HG03521 (cell line): ENCODE data around the gene HEXB.
"Not testable (repeated sequence)": the region's sequence is repeated elsewhere in the genome, so short reads cannot be mapped to it uniquely, and the experiment has no call there.

Experiments used
- ATAC-seq: cut with Tn5 transposase; IDR thresholded peaks from one replicate; pipeline ENCODE4 v1.9.1; 2021; ENCODE audit warnings: mild to moderate bottlenecking, moderate library complexity; ENCODE audit not compliant: unreplicated experiment

Gene HEXB

DNA sequence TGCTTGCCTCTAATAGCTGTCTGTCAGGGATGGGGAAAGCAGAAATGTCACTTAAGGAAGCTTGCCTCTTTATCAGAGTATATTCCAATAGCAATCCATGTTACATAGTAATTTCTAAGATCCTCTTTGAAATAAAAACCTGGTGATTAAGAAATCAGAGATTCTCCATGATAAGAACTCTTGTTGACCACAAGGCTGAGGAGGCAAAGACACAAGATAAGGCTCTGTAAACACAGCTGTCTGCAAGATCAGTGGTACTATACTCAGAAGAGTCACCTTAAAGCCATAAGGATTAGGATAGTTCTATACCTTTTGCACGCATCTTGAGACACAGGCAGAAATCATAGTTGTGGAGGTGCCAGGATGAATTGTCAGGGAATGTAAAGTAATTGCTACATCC is 40.3 kb downstream of the HEXB start:
- ATAC-seq = no peak

GRCh38 chr5:74736759-74737158 is 51.7 kb downstream of the HEXB start:
- ATAC-seq = no peak

DNA sequence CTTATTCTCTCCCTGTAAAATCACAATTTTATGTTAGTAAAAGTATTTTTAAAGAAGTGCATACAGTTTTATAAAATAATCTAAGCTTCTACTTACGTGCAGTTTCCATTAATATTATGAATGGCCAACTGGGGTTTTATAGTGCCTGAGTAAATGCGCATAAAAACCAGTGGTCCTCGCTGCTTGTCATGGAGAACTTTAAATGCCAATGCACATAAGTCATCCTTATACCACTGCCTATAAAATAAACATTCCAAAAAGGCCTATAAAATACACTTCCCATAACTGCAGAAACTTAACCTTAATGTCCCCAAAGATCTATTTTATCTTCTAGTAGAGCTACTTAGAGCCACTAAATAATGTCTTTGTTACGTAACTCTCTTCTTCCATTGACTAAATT is 53.4 kb downstream of the HEXB start:
- ATAC-seq = no peak

DNA sequence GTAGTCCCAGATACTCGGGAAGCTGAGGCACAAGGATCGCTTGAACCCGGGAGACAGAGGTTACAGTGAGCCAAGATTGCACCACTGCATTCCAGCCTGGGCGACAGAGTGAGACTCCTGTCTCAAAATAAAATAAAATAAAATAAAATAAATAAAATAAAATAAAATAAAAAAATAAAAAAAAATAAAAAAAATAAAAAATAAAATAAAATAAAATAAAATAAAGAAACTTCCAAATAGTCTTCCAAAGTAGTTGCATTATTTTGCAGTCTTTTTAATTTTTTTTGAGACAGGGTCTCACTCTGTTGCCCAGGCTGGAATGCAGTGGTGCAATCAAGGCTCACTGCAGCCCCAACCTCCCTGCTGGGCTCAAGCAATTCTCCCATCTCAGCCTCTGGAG is 63.7 kb downstream of the HEXB start:
- ATAC-seq = not testable (repeated sequence)

DNA sequence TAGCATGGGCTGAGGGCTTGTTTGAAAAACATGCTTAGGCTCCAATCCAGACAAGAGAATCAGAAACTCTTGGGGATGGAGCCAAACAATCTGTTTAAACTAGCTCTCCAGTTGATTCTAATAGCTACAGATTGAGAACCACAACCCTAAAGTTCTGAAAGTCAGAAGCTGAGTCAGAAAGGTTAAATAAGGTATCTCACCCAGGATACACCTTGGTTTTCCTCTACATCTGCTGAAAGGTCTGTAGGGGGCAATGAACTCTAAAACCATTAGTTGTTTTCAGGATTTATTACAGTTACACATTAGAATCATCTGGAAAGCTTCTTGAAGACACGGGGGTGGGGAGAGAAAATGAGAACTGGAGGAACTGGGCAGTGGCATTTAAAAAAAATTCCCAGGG is 76.2 kb downstream of the HEXB start:
- no peak for ATAC-seq

- ATAC-seq = no peak
These were observed 77.6 kb downstream of the HEXB start for GRCh38 chr5:74762599-74762998.

- no peak for ATAC-seq
These were observed 78.5 kb downstream of the HEXB start for GRCh38 chr5:74763504-74763903.

DNA sequence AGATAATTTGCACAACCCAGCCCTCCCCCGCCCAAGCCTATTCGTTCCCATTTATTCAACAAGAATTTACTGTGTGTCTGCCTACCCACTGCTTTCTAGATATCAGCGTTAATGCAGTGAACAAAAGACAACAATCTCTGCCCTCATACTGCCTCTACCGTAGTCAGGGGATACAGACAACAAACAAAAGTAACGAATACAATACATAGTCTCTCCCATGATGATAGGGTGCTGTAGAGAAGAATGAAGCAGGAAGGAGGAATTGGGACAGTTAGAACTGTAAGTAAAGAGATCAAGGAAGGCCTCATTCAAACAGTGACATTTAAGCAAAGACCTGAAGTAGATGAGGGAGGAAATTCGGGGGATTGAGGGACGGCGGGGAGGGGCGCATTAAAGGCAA is 80.2 kb downstream of the HEXB start:
- ATAC-seq = no peak

GRCh38 chr5:74765929-74766328 is 80.9 kb downstream of the HEXB start:
- no peak for ATAC-seq

DNA sequence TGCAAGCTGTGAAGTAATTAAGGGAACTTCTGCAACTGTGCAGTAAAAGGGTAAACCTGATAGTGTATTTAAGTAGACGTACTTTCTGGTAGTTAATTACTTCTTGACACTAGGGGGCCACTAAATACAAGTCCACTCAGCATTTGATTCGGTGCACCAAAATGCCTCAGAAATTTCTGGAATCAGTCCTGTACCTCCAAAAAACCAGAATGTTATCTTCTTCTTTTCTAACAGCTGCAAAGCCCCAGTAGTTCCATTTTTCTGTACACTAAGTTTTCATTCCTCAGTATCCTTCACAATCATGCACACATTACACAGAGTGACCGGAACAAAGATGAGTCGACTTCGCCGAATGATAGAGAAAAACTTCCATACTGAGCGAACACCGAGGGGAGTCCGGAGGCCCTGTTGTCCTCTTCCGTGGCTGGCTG is 81.4 kb downstream of the HEXB start:
- peak; percentile 40 for ATAC-seq

DNA sequence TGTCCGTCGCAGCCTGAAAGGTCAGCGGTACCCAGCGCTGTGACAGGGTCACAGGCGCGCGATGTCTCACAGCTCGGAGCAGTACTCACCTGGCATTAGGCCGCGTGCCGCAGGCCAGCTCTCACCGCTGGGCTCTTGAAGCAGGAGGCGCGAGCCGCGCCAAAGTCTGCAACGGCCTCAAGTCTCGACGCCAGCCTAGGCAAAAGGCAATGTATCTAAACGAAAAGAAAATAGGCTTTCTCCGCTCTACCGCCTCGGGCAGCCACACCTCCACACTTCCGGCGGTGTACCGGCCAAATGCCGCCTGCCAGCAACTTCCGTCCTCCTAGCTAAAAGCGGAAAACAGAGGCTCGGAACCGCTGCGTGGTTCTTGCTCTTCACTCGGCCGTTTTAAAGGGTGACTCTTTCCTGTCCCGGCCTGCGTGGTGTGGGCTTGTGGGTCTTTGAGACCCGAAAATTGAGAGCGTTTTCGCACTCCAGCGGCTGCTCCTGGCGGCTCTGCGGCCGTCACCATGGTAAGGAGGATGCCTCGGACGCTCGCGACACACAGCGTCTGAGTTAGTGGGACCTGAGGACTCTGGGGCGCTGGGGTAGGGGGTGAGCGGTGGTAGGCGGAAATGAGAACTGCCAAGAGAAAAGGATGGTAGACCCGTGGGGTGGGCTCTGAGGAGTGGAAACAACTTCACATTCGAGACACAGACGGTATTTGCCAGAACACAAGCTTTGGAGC is 82.0 kb downstream of the HEXB start, which contains the start of the genes GFM2 and NSA2:
TSS of gene GFM2 (minus strand) at position 269 of the 730 bp plus-strand sequence. CDS start 3,375 bp downstream, outside the sequence.
TSS of gene NSA2 (plus strand) at position 401 of the 730 bp plus-strand sequence. CDS start at position 513, 112 bp downstream.
- peak; percentile 91 for ATAC-seq

DNA sequence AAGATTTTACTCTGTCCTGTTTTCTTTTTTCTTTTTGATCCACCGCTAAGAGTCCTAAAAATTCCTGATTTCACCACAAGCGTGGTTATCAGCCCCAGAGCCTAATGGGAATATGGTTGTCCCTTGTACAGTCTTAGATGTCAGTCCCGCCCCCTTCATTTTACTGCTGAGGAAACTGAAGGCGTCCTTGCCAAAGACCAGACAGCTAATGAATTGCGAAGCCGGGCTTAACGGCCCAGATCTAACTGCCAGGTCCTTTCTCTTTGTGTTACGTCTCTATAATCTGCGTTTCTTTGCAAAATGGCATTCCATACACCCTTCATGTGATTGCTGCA is 82.5 kb downstream of the HEXB start:
- peak; percentile 16 for ATAC-seq
